Stimulated activated CD4-positive, alpha-beta T cell treated with anti-CD3 and anti-CD28 coated beads, Interleukin-1b, Interleukin-23, amount 100 ng/mL, for 4 hours (primary cell): ENCODE results near the gene TMEM179.
"Not testable (repeated sequence)": the region's sequence is repeated elsewhere in the genome, so short reads cannot be mapped to it uniquely, and the experiment has no call there.

ENCODE experiments used
- DNase-seq, 2 donors: peaks; one replicate each; pipeline ENCODE4 v3.0.0-alpha.2; 2020; ENCODE audit warnings: low read depth in 2 of 2

Gene TMEM179

DNA sequence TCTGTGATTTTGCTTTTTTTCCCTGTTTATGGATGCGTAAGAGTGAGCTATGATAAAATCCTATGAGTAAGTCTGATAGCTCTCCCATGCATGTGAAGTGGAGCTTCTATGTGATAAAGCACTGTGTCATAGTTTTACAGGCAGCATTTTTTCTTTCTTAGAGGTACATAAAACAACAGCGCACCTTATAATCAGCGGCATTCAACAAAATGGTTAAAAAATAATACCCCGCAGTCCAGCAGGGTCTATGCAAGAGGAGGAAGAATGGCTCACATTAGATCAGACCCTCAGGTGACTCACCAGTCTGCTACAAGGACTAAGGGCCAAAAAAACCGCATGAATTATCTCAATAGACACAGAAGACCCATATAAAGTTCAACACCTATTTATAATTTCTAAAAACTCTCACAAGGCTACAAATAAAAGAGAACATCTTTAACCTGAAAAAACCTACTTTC, 33.0 kb upstream of the TMEM179 start:
- no peak for DNase-seq

DNA sequence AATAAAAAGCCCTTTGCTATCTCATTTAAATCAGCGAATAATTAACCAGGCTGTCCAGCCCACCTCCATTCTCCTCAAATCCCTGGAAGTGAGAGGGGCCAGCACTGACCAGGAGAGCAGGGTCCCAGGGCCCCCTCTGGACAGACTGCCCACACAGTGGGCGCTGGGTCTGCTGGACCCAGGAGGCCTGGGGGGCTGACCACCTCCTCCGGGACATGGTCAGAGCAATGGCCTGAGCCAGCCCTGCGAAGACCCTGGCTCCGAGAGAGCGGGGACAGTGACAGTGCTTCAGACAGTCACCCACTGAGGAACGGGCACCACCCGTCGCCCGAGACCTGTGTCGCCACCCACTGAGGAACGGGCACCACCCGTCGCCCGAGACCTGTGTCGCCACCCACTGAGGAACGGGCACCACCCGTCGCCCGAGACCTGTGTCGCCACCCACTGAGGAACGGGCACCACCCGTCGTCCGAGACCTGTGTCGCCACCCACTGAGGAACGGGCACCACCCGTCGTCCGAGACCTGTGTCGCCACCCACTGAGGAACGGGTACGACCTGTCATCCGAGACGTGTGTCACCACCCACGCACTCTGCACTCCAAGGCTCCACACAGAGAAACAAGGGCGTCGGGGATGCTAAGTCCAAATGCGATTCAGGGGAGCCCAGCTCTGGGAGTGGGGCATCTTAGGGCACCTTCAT, 32.4 kb upstream of the TMEM179 start:
- DNase-seq, result not testable (repeated sequence)

DNA sequence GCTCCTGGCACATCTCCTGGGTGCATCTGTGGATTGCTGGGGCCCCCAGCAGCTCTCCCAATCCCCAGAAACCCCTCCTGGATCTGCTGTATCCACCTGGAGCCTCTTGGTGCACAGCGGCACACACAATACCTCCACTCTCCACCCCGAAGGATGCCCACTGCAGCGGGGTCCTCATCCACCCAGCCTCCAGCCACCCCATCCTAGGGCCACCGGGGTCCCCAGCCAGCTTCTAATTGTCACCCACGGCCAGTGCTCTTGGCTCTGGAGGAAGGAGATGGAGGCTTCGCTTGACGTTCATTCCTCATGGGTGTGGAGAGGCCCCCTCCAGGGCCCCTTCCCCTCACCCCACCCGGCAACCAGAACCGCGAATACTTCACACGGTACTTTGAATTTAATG, 31.6 kb upstream of the TMEM179 start:
- no peak for DNase-seq

DNA sequence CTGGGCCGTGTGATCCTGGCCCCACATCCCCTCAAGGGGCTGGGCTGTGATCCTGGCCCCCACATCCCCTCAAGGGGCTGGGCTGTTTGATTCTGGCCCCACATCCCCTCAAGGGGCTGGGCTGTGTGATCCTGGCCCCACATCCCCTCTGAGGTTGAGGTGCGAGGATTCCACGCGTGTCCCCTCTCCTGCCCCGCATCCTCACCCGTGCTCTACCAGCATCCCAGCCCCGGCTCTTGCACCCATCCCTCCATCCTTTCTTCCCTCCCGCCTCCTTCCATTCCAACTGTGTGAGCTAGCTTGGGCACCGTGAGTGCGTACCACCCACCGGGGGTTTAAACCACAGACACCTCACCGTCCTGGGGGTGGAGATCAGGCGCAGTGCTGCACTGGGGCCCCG, 31.1 kb upstream of the TMEM179 start:
- DNase-seq, result no peak

GRCh38 chr14:104634886-104635570, 30.5 kb upstream of the TMEM179 start:
- no peak for DNase-seq

- no peak for DNase-seq
Measured at GRCh38 chr14:104634138-104634760, 29.7 kb upstream of the TMEM179 start.

- DNase-seq, result no peak
Measured at GRCh38 chr14:104633276-104634137, 28.9 kb upstream of the TMEM179 start.

DNA sequence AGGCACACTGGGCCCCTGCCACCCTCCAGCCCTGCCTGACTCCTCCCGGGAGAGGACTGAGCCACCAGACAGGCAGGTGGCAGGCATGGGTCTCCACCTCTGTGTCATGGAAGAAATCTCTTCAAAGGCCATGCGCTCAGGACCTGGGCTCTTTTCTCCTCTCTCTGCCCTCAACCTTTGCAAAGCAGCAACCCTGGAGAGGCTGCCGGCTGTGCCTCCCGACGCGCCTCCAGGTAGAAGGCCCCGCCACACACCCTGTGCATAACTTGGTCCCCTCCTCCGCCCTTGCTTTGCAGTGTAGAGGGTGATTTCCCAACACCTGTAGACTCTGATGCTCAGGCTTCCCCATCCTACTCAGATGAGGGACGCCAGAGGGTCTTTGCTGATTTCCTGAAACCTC, 28.2 kb upstream of the TMEM179 start:
- no peak for DNase-seq

DNA sequence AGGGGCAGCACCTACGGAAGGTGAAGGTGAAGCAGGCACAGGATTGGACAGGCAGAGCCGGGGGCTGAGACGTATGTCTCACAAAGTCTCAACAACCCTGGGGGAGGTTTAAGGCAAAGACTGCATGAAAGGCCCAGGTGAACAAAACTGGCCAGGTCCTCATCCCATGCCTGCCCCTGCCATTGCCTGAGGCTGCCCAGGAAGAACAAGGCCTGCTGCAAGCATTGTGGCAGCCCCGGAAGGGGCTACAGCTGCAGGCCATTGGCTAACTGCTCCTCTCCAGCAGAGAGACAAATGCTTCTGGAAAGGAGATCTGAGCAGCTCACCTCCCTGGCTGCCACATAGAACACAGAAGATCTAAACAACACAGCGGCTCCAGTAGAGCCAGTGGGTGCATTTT, 20.4 kb upstream of the TMEM179 start:
- DNase-seq, result no peak

- DNase-seq, result no peak
Measured at GRCh38 chr14:104614126-104614812, 9.7 kb upstream of the TMEM179 start.

DNA sequence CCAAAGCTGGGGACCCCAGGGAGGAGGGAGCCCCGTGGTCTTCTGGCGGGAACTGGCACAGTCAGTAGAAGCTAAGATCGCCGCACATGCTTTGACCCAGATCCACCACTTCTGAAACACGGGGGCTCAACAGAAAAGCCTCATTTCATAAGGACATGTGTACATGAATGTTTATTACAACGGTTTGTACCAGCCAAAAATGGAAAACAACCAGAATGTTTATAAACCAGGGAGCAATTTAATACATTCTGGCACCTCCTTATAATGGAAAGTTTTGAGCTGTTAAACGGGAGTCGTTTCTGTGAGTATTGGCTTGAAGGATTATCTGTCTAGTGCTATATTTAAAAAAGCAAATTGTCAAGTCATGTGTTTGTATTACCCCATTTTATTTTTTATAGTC, 7.3 kb upstream of the TMEM179 start:
- no peak for DNase-seq

DNA sequence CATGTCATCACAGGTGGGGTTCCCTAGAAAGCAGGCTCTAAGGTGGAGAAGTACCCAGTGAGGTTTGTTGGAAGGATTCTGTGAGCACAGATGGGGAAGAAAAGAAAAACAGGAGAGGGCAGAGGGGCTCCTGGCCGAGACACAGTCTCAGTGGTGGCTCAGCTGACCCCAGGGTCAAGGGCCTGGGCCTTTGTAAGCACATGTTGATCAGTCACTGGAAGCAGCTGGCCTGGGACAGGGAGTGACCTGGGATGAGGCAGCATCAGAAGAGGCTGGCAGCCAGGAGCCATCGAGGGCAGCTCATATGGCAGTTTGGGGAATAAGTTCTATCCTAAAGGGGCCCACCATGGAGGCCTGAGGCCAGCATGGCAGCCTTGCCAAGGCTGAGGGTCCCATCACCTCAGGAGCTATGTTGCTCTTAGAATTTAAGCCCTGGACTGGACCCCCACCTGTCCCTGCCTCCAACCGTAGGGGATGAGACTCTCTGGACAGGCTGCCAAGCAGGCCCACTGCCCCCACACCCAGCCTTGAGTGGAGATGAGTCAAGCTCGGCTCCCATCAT, 6.3 kb upstream of the TMEM179 start:
- no peak for DNase-seq

DNA sequence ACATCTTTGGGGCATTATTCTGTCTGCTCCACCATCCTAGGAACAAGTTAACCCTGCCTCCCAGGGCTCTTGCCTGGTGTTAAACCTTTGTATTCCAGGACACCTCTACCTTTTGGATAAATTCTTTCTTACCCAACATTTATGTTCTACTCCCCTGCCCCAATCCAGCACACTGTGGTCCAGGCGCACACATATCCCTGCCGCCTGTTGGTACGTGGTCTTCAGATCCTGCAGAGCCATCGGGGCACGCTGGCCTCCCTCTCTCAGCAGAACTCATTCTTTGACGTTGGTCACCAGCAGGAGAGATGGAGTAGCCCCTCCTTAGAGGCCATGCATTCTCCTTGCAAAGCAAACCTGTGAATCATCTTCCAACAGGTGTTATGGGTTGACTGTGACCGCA, 5.1 kb upstream of the TMEM179 start:
- DNase-seq, result no peak

- DNase-seq, result no peak
Measured at GRCh38 chr14:104603711-104604401, 716 bp downstream of the TMEM179 start.

GRCh38 chr14:104602933-104603325, 1.6 kb downstream of the TMEM179 start:
- no peak for DNase-seq

DNA sequence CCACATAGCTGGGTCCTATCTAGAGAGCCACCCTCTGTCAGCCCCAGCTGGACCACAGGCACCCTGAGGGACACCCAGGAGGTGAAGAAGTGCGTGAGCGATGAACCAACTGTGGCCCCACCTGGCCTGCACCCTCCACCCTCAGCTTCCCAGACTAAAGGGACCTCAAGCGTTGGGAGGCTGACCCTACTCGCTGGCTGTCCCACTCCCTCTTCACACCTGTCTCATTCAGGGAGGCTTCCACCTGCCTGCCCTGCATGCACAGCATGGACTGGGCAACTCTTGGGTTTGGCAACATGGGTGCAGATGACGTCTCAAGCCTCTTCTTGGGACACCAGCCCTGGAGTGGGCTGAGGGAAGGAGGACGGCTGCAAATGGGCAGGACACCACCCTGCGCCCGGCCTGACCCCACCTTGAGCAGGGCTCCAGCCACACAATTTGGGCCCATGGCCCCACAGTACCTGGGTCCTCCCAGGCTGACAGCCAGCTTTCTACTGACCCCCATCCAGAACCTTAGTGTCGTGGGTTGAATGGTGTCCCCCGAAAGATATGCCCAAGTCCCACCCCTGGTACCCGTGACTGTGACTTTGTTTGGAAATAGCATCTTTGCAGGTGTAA, 2.1 kb downstream of the TMEM179 start:
- DNase-seq, result no peak

DNA sequence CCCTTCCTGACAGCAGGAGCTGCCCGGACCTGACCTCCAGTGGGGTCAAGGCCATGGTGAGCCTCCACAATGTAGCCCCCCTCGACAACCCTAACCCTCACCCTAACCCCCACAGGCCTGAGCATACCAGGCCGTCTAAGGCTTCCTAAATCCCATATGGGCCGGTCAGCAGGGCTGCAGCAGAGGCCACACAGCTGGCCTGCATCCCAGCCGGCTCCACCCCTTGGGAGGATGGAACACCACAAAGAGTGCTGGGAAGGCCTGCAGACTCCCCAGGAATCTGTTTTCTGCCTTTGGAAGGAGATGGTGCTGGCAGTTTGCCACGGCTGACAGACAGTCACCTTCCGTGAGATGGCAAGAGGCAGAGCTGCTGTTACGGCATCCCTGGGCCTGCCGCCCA, 2.8 kb downstream of the TMEM179 start:
- no peak for DNase-seq

DNA sequence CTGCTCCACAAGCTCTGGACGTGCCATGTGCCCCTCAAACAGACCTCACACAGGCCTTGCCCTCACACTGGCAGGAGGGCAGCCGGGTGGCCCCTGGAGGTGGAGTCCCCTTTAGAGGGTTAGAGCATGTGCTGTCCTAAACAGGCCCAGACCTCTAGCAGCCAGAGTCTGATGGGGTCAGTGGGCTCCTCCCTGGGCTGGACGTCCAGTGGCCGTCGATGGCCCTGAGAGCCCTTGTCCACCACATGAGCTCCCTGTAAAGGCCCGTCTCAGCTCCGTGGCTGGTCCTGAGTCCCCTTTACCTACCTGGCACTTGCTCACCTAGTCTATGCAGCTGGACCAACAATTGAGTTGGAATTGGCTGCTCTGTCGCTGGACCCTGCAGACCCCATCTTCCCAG, 3.8 kb downstream of the TMEM179 start:
- DNase-seq, result no peak

- DNase-seq, result no peak
Measured at GRCh38 chr14:104600141-104600643, 4.4 kb downstream of the TMEM179 start.

DNA sequence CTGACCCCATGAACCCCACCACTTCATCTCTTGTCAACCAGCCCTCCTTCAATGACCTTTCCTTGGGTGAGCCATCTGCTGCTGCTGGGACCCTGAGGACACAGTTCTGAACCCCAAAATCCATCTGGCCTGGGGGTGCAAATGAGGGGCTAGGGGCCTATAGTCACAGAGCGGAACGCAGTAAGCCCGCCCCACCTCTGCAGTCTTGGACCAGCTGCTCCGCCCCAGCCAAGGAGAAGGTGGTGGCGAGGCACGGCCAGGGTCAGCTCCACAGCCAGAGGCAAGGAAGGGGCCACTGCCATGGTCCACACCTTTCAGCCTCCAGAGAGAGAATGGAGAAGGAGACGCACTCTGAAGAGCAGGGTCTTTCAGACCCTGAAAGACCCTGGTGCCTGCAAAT, 5.1 kb downstream of the TMEM179 start:
- DNase-seq, result no peak
